ENCODE results near the gene STOML2. TPM values are rescaled to one million over a fixed set of nuclear protein-coding genes. Genes with fewer than 3 reads are reported as not detected.

Gene STOML2
- total RNA-seq, 2 donors from 2014 or later = 100 to 114 TPM

DNA sequence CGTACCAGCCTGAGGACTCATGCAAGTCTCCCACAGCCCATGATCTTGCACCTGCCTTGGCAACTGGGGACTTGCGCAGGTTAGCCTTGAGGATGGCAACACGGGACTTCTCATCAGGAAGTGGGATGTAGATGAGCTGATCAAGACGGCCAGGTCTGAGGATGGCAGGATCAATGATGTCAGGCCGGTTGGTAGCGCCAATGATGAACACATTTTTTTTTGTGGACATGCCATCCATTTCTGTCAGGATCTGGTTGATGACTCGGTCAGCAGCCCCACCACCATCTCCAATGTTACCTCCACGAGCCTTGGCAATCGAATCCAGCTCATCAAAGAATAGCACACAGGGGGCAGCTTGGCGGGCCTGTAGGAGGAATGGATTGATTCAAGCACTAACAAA is 43.5 kb downstream of the STOML2 start:
- Histone ChIP-seq H3K4me3 (no peak overlapping the region), H3K27me3 (replicated peaks; ENCODE audit: insufficient read depth) (no peaks in the 10 kb centered on the region), H3K9me3 (no peaks in the 10 kb centered on the region), H3K4me1 (replicated peaks) (no peaks in the 10 kb centered on the region), H3K36me3 (peaks cover 51 to 81% of the 10 kb centered on the region in 2 donors), H3K27ac (no peak overlapping the region)
- DNase-seq (ENCODE audit: low spot score) = no peak
- TF ChIP-seq POLR2A (IDR thresholded peaks at IDR 0.05) = no peak
- TF ChIP-seq POLR2AphosphoS5 (IDR thresholded peaks at IDR 0.05) = no peak
- intact Hi-C loops (cut with DNase I) = no loop called here
- WGBS = 89% methylated on average over 10 of the region's 10 CpGs

DNA sequence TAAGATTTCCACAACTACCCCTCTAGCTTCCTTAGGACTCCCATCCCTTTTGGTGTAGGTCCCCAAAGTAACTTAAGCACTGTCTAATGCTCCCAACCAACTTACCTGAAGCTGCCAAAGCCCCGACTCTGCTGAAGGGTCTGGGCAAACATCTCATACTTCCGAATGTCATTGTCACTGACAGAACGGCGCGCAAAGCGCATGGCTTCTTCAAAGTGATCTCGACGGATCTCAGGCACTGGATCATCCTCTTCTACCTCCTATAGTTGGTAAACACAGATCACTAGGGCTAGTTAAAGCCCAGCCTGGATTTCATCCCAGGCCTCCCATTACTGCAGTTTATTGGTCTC is 45.7 kb downstream of the STOML2 start:
- no peaks in the 10 kb centered on the region for H3K9me3 ChIP-seq
- DNase-seq (ENCODE audit: low spot score) = no peak
- H3K36me3 ChIP-seq = peaks cover 37 to 60% of the 10 kb centered on the region in 2 donors
- no peak for TF ChIP-seq POLR2AphosphoS5 (IDR thresholded peaks at IDR 0.05)
- TF ChIP-seq POLR2A (IDR thresholded peaks at IDR 0.05) = no peak
- TF ChIP-seq, protein P1, sequence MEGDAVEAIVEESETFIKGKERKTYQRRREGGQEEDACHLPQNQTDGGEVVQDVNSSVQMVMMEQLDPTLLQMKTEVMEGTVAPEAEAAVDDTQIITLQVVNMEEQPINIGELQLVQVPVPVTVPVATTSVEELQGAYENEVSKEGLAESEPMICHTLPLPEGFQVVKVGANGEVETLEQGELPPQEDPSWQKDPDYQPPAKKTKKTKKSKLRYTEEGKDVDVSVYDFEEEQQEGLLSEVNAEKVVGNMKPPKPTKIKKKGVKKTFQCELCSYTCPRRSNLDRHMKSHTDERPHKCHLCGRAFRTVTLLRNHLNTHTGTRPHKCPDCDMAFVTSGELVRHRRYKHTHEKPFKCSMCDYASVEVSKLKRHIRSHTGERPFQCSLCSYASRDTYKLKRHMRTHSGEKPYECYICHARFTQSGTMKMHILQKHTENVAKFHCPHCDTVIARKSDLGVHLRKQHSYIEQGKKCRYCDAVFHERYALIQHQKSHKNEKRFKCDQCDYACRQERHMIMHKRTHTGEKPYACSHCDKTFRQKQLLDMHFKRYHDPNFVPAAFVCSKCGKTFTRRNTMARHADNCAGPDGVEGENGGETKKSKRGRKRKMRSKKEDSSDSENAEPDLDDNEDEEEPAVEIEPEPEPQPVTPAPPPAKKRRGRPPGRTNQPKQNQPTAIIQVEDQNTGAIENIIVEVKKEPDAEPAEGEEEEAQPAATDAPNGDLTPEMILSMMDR (IDR thresholded peaks at IDR 0.05) = no peak
- intact Hi-C loops (cut with DNase I) = no loop called here
- WGBS = 94% methylated on average over 8 of the region's 8 CpGs
- H3K27ac ChIP-seq = no peak overlapping the region
- H3K27me3 ChIP-seq (replicated peaks; ENCODE audit: insufficient read depth) = no peaks in the 10 kb centered on the region
- H3K4me1 ChIP-seq (replicated peaks) = no peaks in the 10 kb centered on the region
- H3K4me3 ChIP-seq = no peak overlapping the region

DNA sequence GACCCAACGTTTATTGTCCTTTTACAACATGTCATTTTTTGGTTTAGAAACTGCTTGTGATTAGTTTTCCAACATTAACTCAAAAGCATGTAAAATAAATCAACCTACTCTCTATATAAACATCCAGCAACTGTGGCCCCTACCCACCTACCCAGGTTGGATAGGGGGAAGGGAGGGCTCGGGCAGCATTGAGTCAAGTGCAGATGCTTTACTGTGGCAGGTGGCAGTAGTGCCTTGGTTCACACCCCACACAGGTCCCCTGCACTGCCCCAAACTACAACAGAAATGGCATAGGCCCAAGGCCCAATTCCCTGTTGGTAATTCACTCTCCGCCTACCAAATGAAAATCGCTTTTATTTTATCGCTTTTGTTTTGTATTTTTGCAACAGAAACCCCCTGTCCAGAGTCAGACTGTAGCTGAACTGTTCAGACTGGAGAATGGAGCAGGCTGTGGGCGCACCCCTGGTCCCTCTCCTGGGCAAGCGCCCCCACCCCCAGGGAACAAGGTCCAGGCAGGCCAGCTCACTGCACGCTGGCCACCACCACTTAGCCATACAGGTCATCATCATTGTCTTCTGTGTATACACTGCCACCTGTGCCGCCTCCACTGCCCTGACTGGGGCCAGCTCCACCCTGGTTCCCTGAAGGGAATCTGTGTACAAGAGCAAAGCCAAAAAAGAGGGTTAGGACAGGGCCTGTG is 46.2 kb downstream of the STOML2 start:
- no peak for DNase-seq (ENCODE audit: low spot score)
- Histone ChIP-seq H3K9me3 (no peaks in the 10 kb centered on the region), H3K36me3 (peaks cover 32 to 55% of the 10 kb centered on the region in 2 donors), H3K27me3 (replicated peaks; ENCODE audit: insufficient read depth) (no peaks in the 10 kb centered on the region), H3K4me1 (replicated peaks) (no peaks in the 10 kb centered on the region), H3K4me3 (no peak overlapping the region), H3K27ac (no peak overlapping the region)
- intact Hi-C loops (cut with DNase I) = no loop called here
- TF ChIP-seq POLR2A (IDR thresholded peaks at IDR 0.05) = no peak
- no peak for TF ChIP-seq POLR2AphosphoS5 (IDR thresholded peaks at IDR 0.05)
- TF ChIP-seq, protein P1 (IDR thresholded peaks at IDR 0.05) = no peak
- WGBS = 92% methylated on average over 9 of the region's 9 CpGs

DNA sequence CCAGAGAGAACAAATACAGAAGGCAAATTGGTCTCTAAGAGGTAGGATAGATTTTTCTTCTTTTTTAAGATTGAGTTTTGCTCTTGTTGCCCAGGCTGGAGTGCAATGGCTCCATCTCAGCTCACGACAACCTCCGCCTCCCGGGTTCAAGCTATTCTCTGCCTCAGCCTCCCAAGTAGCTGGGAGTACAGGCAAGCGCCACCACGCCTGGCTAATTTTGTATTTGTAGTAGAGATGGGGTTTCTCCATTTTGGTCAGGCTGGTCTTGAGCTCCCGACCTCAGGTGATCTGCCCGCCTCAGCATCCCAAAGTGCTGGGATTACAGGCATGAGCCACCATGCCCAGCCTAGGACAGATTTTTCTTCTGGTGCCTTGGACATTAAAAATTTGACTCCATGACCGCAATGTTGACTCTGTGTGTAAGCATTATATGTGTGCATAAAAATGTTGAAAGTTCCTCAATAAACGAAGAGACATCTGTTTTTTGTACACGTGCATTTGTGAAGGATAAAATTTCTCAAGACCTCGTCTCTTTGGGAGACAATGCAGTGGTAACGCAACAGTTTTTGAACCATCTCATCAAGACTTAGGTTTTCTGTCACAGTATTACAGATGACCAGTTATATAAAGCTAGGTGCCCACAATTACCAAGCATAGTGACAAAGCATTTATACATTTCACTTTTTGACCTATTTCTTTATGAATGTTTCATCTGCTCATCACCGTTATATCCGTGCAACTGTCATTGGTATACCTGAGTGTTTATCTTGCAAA is 47.9 kb downstream of the STOML2 start:
- H3K36me3 ChIP-seq = peaks cover 17 to 38% of the 10 kb centered on the region in 2 donors
- DNase-seq (ENCODE audit: low spot score) = no peak
- no peaks in the 10 kb centered on the region for H3K9me3 ChIP-seq
- no peaks in the 10 kb centered on the region for H3K27me3 ChIP-seq (replicated peaks; ENCODE audit: insufficient read depth)
- no peak for TF ChIP-seq POLR2A (IDR thresholded peaks at IDR 0.05)
- TF ChIP-seq, protein P1 (IDR thresholded peaks at IDR 0.05) = no peak
- no peak overlapping the region for H3K27ac ChIP-seq
- intact Hi-C loops (cut with DNase I) = loop anchor here (5.0 kb wide), 1 partner anchor 158 kb away; a partner anchor contains a TSS
- no peaks in the 10 kb centered on the region for H3K4me1 ChIP-seq (replicated peaks)
- WGBS = 95% methylated on average over 14 of the region's 14 CpGs
- no peak overlapping the region for H3K4me3 ChIP-seq

DNA sequence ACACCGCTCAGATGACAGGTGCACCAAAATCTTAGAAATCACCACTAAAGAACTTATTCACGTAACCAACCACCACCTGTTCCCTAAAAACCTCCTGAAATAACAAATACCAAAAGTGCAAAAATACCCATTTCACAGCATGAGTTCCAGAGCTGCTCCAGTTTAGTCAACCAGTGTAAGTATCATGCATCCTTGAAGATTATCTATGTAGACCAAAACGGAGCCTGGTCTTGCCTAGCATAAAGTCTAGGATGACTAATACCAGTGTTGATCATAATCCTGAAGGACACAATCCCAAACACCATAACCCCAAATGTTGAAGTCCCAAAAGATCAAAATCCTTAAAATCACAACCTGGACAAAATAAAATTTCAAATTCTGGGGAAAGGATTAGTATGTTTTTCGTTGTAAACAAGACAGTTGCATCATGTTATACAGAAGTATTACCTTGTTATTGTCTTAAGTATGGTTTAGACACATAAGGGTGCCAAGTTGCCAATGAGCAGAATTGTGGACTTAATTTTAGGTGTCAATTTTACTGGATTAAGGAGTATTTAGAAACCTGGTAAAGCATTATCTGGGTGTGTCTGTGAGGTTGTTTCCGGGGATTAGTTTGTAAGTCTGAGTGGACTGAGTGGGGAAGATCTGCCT is 48.6 kb downstream of the STOML2 start:
- 67% methylated on average over 5 of the region's 5 CpGs for WGBS
- no peaks in the 10 kb centered on the region for H3K9me3 ChIP-seq
- H3K27me3 ChIP-seq (replicated peaks; ENCODE audit: insufficient read depth) = no peaks in the 10 kb centered on the region
- H3K4me3 ChIP-seq = no peak overlapping the region
- intact Hi-C loops (cut with DNase I) = loop anchor here (5.0 kb wide), 1 partner anchor 157 kb away; a partner anchor contains a TSS
- H3K4me1 ChIP-seq (replicated peaks) = no peaks in the 10 kb centered on the region
- no peak overlapping the region for H3K27ac ChIP-seq
- DNase-seq (ENCODE audit: low spot score) = no peak
- H3K36me3 ChIP-seq = peaks cover 13 to 30% of the 10 kb centered on the region in 2 donors
- no peak for TF ChIP-seq POLR2AphosphoS5 (IDR thresholded peaks at IDR 0.05)
- no peak for TF ChIP-seq POLR2A (IDR thresholded peaks at IDR 0.05)
- TF ChIP-seq, protein P1 (IDR thresholded peaks at IDR 0.05) = no peak
